22Rv1 (cell line): Measurements from ENCODE around the gene RAD51B.

Experiments
- H3K27ac ChIP-seq: fragments of 450-650 bp; 2 replicates; pipeline ENCODE4 v1.5.1; 2017
- ZFX ChIP-seq: fragments of 450-650 bp; IDR thresholded peaks from 2 replicates; pipeline ENCODE4 v1.6.1; 2017; ENCODE audit warnings: antibody characterized with exemption, borderline replicate concordance
- TF ChIP-seq, protein P1 (sequence below): fragments of 450-650 bp; IDR thresholded peaks from 2 replicates; pipeline ENCODE4 v1.5.1; 2017; ENCODE audit warnings: mild to moderate bottlenecking

RAD51B gene

GRCh38 chr14:68363843-68364767 lies 544.5 kb downstream of the RAD51B start:
- H3K27ac ChIP-seq = no peak overlapping the region
- TF ChIP-seq ZFX = no peak
- TF ChIP-seq, protein P1, sequence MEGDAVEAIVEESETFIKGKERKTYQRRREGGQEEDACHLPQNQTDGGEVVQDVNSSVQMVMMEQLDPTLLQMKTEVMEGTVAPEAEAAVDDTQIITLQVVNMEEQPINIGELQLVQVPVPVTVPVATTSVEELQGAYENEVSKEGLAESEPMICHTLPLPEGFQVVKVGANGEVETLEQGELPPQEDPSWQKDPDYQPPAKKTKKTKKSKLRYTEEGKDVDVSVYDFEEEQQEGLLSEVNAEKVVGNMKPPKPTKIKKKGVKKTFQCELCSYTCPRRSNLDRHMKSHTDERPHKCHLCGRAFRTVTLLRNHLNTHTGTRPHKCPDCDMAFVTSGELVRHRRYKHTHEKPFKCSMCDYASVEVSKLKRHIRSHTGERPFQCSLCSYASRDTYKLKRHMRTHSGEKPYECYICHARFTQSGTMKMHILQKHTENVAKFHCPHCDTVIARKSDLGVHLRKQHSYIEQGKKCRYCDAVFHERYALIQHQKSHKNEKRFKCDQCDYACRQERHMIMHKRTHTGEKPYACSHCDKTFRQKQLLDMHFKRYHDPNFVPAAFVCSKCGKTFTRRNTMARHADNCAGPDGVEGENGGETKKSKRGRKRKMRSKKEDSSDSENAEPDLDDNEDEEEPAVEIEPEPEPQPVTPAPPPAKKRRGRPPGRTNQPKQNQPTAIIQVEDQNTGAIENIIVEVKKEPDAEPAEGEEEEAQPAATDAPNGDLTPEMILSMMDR = no peak

DNA sequence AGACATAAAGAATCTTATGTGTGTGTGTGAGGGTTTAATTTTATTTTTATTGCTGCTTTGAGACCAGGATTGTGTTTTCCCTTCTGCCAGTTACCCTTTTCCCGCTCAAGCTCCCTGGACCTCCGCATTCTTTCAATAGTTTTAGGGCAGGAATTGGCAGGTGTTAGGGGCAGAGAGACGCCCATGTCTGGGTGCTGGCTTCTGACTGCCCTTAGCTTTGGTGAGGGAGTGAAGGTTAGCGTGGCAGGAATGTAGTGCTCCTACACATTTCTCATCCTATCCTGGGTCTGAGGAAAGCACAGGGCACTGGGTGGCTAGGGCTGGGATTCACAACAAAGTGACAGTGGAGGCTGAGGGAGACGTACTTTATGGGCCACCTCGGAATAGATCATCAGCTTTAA lies 545.2 kb downstream of the RAD51B start:
- no peak for TF ChIP-seq ZFX
- TF ChIP-seq, protein P1 = no peak
- H3K27ac ChIP-seq = no peak overlapping the region

DNA sequence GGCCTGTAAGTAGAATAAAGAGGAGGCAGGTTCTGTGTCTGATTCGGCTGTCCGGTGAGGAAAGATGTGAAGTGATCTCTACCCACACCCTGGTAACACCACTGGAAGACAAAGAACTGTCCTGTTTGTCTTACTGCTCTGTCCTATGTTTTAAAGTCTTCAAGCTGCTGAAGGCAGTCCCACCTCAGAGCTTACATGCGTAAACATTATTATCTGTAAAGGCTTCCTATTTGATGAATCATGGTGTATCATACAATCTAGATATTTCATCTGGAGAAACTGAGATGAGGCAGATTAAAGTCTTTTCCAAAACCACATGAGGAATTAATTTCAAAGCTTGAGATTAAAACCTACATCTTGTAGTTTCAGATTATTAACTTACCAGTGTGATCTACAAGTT lies 545.6 kb downstream of the RAD51B start:
- H3K27ac ChIP-seq = no peak overlapping the region
- TF ChIP-seq, protein P1 = no peak
- TF ChIP-seq ZFX = no peak

- no peak for TF ChIP-seq ZFX
- TF ChIP-seq, protein P1 = no peak
- H3K27ac ChIP-seq = no peak overlapping the region
These were observed 547.1 kb downstream of the RAD51B start for GRCh38 chr14:68366656-68367055.

DNA sequence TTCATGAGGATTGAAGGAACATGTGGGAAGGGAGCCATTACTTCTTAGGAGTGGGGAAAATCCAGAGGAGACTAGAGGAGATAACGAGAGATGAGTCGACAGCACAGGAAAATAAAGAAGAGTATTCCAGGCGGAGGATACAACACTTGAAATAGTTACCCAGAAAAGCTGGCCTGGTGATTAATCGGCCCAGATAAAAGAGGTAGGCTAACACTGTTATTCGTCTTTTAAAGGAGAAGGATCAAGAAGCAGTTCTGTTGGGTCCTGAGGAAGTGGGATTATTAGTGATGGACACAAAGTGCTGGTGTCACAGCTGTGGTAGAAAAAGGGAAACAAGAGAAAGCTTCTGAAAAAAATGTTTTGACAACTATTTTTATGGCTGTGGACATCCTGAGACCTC lies 548.0 kb downstream of the RAD51B start:
- TF ChIP-seq ZFX = no peak
- TF ChIP-seq, protein P1 = no peak
- no peak overlapping the region for H3K27ac ChIP-seq

DNA sequence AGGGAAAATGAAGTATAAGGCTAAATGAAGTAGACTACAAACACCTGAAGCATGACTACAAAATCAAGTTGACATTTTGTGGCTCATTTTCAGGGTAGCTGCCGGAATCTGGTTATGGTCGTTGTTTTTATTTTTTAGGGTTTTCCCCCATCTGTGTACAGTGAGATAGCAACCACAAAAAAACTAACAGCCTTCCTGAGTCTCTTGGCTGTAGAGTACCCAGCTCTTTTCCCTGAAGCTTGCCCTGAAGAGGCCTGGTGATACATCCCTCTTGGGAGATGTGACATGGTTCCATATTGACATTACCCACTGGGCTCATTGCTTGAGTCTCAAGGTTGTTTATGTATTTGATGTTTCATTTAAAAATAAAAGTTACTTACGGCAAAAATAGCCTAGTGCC lies 549.3 kb downstream of the RAD51B start:
- no peak overlapping the region for H3K27ac ChIP-seq
- no peak for TF ChIP-seq ZFX
- TF ChIP-seq, protein P1 = no peak
